Peyer's patch (tissue), 4 donors: ENCODE data around the gene COQ9. TPM values are rescaled to one million over a fixed set of nuclear protein-coding genes. Genes with fewer than 3 reads are reported as not detected.

Experiments used
- DNase-seq, 3 donors: peaks; one replicate each; pipeline ENCODE4 v3.0.0-alpha.2; 2017 to 2019
- H3K27ac ChIP-seq, 4 donors: fragments of 200-600 bp; sonication (generic); one replicate each; pipeline ENCODE4 v1.5.1; 2016 to 2019
- H3K27me3 ChIP-seq, 2 donors: fragments of 200-600 bp; sonication (generic); one replicate each; pipeline ENCODE4 v1.5.1; 2019
- H3K36me3 ChIP-seq, 3 donors: fragments of 200-600 bp; sonication (generic); one replicate each; pipeline ENCODE4 v1.5.1; 2016 to 2019
- H3K4me1 ChIP-seq, 4 donors: fragments of 200-600 bp; sonication (generic); one replicate each; pipeline ENCODE4 v1.5.1; 2016 to 2019
- H3K4me3 ChIP-seq, 4 donors: fragments of 200-600 bp; sonication (generic); 1 replicate in 3 of 4; 2 replicates in 1 of 4; pipeline ENCODE4 v1.5.1; 2016 to 2019; ENCODE audit warnings: mild to moderate bottlenecking in 1 of 4
- H3K9me3 ChIP-seq, 4 donors: fragments of 200-600 bp; sonication (generic); one replicate each; pipeline ENCODE4 v1.5.1; 2016 to 2019; ENCODE audit warnings: mild to moderate bottlenecking in 1 of 4
- POLR2A ChIP-seq, 2 donors: fragments of 450-650 bp; IDR thresholded peaks; one replicate each; pipeline ENCODE4 v1.5.1; 2017; ENCODE audit warnings: antibody characterized with exemption in 2 of 2, mild to moderate bottlenecking in 2 of 2, moderate library complexity in 2 of 2
- total RNA-seq, 4 donors: library from RNA; depleted of rRNA; stranded (reverse); fragments of >200 nt; gene quantifications; one replicate each; pipeline ENCODE4 v1.1.0, GENCODE V29; 2016
- TF ChIP-seq, protein P1 (sequence below), 6 experiments: fragments of 450-650 bp in 4 of 6; fragments of 200-600 bp in 2 of 6; sonication (generic) in 1 of 6; IDR thresholded peaks; one replicate each; pipeline ENCODE4 v1.5.1; 2017 to 2019; ENCODE audit warnings: antibody characterized with exemption in 6 of 6, mild to moderate bottlenecking in 3 of 6, moderate library complexity in 1 of 6

Gene COQ9
- total RNA-seq, 4 donors from 2014 or later, result 87.5 to 154 (median 122) TPM

DNA sequence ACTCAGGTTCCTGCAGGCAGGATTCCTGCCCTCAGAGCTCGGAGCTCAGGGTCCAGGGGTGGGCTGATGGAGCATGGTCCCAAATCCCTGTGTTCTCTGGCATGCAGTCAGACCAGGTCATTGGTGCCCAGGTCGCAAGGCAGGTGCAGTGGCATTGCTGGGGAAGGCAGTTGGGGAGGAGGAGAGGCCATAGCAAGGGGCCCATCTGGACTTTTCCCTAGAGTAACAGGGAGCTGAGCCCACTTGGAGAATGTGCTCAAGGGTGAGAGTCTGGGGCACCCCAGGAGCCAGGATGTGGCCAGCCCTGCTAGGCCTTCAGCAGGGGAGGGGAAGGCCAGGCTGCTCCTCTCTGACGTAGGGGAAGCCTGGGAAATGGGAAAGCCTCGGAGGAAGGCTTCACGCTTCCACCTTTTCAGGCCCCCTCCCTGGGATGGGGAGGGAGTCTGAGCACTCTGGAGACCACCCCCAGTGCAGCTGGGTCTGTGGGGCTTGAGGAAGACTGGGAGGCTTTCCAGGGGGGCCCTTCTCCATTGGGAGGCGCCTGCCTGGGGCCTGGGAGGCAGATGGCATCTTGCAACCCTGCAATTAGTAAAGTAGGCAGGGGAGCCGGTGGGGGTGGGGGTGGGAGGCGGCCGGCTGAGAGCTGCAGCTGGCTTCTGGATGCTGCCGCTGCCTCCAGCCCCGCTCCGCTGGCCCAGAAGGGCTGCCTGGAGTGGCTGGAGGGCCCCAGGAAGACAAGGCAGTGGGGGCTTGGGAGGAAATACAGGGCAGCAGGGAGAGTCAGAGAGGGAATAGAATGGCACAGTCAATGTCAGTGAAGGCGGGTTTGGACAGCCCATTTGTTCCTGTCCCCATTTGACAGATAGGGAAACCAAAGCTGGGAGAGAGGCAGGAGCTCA is 60.1 kb downstream of the COQ9 start:
- H3K4me3 ChIP-seq, result no peak overlapping the region
- no peaks in the 10 kb centered on the region for H3K27me3 ChIP-seq
- no peak overlapping the region for H3K27ac ChIP-seq
- no peak for DNase-seq
- no peaks in the 10 kb centered on the region for H3K36me3 ChIP-seq
- TF ChIP-seq, protein P1, sequence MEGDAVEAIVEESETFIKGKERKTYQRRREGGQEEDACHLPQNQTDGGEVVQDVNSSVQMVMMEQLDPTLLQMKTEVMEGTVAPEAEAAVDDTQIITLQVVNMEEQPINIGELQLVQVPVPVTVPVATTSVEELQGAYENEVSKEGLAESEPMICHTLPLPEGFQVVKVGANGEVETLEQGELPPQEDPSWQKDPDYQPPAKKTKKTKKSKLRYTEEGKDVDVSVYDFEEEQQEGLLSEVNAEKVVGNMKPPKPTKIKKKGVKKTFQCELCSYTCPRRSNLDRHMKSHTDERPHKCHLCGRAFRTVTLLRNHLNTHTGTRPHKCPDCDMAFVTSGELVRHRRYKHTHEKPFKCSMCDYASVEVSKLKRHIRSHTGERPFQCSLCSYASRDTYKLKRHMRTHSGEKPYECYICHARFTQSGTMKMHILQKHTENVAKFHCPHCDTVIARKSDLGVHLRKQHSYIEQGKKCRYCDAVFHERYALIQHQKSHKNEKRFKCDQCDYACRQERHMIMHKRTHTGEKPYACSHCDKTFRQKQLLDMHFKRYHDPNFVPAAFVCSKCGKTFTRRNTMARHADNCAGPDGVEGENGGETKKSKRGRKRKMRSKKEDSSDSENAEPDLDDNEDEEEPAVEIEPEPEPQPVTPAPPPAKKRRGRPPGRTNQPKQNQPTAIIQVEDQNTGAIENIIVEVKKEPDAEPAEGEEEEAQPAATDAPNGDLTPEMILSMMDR (IDR thresholded peaks at IDR 0.05), result no peak
- no peak for TF ChIP-seq POLR2A (IDR thresholded peaks at IDR 0.05)
- no peaks in the 10 kb centered on the region for H3K9me3 ChIP-seq
- peaks cover 0 to 9% (median 0%) of the 10 kb centered on the region in 4 donors for H3K4me1 ChIP-seq

DNA sequence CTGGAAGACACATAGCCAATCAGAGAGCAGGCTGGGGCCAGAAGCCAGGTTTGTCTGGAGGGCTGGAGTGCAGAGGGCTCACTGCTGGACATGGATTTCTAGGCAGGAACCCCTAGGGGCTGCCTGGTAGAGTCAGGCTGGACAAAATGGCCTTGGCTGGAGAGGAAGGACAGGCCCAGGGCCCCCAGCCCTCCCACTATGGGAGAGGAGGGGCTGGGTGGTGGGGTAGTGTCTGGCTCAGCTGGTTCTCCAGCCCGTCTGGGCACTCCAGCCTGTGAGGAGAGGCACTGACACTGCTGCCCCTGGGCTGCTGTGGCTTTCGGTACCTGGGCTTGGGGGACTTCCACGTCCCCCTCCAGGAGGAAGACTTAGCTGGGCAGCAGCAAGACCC is 60.8 kb downstream of the COQ9 start:
- no peak for DNase-seq
- Histone ChIP-seq H3K4me3 (no peak overlapping the region), H3K4me1 (peaks cover 0 to 10% (median 0%) of the 10 kb centered on the region in 4 donors), H3K36me3 (no peaks in the 10 kb centered on the region), H3K9me3 (no peaks in the 10 kb centered on the region), H3K27ac (no peak overlapping the region), H3K27me3 (no peaks in the 10 kb centered on the region)
- TF ChIP-seq, protein P1 (IDR thresholded peaks at IDR 0.05), result no peak
- TF ChIP-seq POLR2A (IDR thresholded peaks at IDR 0.05), result no peak

DNA sequence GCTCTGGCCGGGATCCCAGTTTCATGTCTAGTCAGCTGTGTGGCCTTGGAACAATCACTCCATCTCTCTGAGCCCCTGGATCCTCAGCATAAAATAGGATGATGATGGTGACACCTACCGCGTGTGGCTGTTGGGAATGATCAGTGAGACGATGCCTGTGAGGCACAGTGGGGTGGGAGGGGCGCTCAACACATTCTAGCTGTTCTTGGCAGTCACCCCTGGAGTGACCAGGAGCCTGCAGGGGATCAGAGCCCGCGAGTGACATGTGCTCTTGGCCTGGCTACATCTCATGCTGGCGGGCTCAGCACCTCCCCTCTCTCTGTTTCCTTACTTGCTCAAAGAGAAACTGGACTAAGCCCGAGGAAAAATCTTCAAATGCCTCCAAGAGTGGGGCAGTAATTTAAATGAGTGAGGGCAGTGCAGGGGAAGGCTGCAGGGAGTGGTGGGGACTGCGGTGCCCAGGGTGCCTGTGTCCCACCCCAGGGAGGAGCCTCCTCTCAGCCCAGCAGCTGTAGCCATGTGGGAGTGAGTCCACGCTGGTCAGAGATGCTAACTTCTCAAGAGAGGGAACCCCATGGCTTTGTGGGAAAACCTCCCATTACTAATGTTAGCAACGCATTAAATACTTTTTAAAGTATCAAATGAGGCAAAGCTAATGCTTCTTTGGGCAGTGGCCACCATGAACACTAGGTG is 62.1 kb downstream of the COQ9 start:
- no peaks in the 10 kb centered on the region for H3K27me3 ChIP-seq
- DNase-seq, result no peak
- H3K4me3 ChIP-seq, result no peak overlapping the region
- TF ChIP-seq POLR2A (IDR thresholded peaks at IDR 0.05), result no peak
- TF ChIP-seq, protein P1 (IDR thresholded peaks at IDR 0.05), result no peak
- no peaks in the 10 kb centered on the region for H3K36me3 ChIP-seq
- H3K9me3 ChIP-seq, result no peaks in the 10 kb centered on the region
- H3K4me1 ChIP-seq, result peaks cover 0 to 17% (median 0%) of the 10 kb centered on the region in 4 donors
- no peak overlapping the region for H3K27ac ChIP-seq

DNA sequence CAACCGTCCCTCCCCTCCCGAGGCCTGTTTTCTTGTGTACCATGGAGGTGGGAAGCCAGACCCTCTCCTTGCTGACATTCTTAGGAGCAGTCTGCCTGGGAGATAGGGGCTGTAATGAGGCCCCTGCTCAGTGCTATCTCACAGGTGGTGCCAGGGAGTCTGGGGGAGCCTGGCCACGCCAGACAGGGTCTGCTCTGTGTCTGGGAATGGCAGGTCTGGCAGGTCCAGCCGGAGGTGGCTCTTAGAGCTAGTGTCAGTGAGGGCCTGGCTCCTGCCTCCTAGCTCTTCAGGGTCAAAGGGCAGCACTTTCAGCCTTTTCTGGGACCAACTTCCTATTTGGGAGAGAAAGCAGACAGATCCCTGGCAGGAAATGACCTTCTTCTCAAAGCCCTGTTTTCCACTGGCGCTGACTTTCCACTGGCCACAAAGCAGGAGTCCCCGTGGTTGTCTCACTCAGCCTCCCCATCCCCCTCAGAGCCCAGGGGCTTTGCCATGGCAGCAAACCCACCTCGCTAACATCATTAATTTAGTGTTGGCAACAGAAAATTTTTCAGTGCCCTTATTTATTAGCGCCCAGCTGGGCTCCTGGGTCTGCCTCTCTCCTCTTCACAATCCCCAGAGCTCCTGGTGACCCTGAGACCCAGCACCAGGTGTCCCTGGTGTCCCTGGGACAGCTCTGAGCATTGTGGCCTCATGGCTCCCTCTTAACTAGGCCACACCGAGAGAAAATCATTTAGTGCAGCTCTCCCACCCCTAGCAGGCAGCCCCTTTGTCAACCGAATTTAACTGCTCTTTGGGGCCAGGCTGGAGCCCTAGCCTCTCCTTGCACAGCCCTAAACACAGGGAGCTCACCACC is 63.0 kb downstream of the COQ9 start:
- no peak for DNase-seq
- no peaks in the 10 kb centered on the region for H3K9me3 ChIP-seq
- no peaks in the 10 kb centered on the region for H3K36me3 ChIP-seq
- no peak overlapping the region for H3K4me3 ChIP-seq
- no peaks in the 10 kb centered on the region for H3K27me3 ChIP-seq
- no peak overlapping the region for H3K27ac ChIP-seq
- no peak for TF ChIP-seq POLR2A (IDR thresholded peaks at IDR 0.05)
- TF ChIP-seq, protein P1 (IDR thresholded peaks at IDR 0.05), result no peak
- peaks cover 0 to 17% (median 0%) of the 10 kb centered on the region in 4 donors for H3K4me1 ChIP-seq

Other genes starting within 250 kb of the COQ9 start
- 10 to 100 TPM; 25.2 to 55.3 (median 31.5) TPM for gene ARL2BP, start 202.2 kb upstream of the COQ9 start, total RNA-seq
- 100 to 1,000 TPM in 3 of 4 donors, 1 to 10 TPM in 1; 1.7 to 152 (median 126) TPM for gene PLLP, start 162.8 kb upstream of the COQ9 start, total RNA-seq
- 1 to 10 TPM in 1 of 4 donors, under 1 TPM in 1, not detected in 2; 0.40 to 3.3 TPM for gene CCL22, start 88.7 kb upstream of the COQ9 start, total RNA-seq
- gene CX3CL1, start 75.0 kb upstream of the COQ9 start, total RNA-seq, result 1 to 10 TPM; 1.7 to 2.3 (median 2.1) TPM
- gene CCL17, start 42.7 kb upstream of the COQ9 start, total RNA-seq, result not detected
- 10 to 100 TPM; 37.7 to 65.5 (median 46.2) TPM for gene CIAPIN1, start 94 bp upstream of the COQ9 start, total RNA-seq
- 100 to 1,000 TPM in 1 of 4 donors, 10 to 100 TPM in 3; 68.0 to 113 (median 84.8) TPM for gene POLR2C, start 15.2 kb downstream of the COQ9 start, total RNA-seq
- 100 to 1,000 TPM in 3 of 4 donors, 10 to 100 TPM in 1; 81.7 to 209 (median 189) TPM for gene DOK4, start 39.0 kb downstream of the COQ9 start, total RNA-seq
- gene CCDC102A, start 89.1 kb downstream of the COQ9 start, total RNA-seq, result 10 to 100 TPM in 1 of 4 donors, 1 to 10 TPM in 3; 1.7 to 10.7 (median 2.5) TPM
- gene ADGRG5, start 95.2 kb downstream of the COQ9 start, total RNA-seq, result 10 to 100 TPM in 1 of 4 donors, 1 to 10 TPM in 3; 3.0 to 30.5 (median 4.3) TPM
- 10 to 100 TPM; 12.8 to 50.3 (median 34.7) TPM for gene ADGRG1, start 181.2 kb downstream of the COQ9 start, total RNA-seq
- 1 to 10 TPM in 3 of 4 donors, under 1 TPM in 1; 0.47 to 4.1 (median 1.9) TPM for gene ADGRG3, start 220.8 kb downstream of the COQ9 start, total RNA-seq
- gene DRC7, start 247.3 kb downstream of the COQ9 start, total RNA-seq, result not detected